ENCODE measurements around the gene KBTBD3.

Gene KBTBD3

DNA sequence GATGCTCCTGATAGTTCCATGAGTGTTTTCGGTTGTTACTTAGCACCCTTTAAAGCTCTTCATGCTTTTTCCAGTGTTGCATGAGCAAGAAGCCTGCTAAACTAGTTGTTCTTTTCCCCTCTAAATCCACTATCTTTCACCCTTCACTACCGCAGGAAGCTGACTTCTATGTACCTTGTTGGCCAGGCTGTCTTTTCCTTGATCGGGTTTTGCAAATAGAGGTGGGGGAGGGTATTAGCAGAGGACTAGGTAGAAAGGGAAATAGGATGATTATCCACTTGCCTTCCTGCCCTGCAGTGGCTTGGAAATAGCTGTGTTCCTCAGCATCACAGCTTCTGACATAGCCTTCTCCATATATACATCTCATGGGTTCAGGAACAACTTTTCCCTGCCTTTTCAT lies 24.2 kb upstream of the KBTBD3 start:
- Histone ChIP-seq H3K4me3 (ENCODE audit: low read depth, low read length) (no peak overlapping the region), H4K91ac (ENCODE audit: low read depth, low read length) (no peak overlapping the region), H2BK120ac (ENCODE audit: insufficient read depth, low read length, poor library complexity) (no peak overlapping the region), H3K4me1 (ENCODE audit: control insufficient read depth in 1 of 2, insufficient read depth in 2 of 2, low read length in 2 of 2) (no peaks in the 10 kb centered on the region), H3K27ac (ENCODE audit: low read depth, low read length) (no peak overlapping the region), H2BK5ac (ENCODE audit: low read depth, low read length, poor library complexity) (no peak overlapping the region), H2AFZ (ENCODE audit: insufficient read depth, low read length, poor library complexity) (no peak overlapping the region), H3K79me1 (ENCODE audit: low read length) (no peaks in the 10 kb centered on the region), H4K12ac (ENCODE audit: low read depth, low read length) (no peak overlapping the region), H3K9ac (ENCODE audit: low read length) (no peak overlapping the region), H3K23ac (ENCODE audit: low read length) (no peak overlapping the region), H2BK12ac (ENCODE audit: low read length) (no peak overlapping the region), H3K4me2 (ENCODE audit: low read length) (no peak overlapping the region), H3K18ac (ENCODE audit: low read length) (no peak overlapping the region), H2AK5ac (ENCODE audit: low read length) (no peak overlapping the region), H3K14ac (ENCODE audit: low read length) (no peak overlapping the region), H4K8ac (ENCODE audit: low read depth, low read length) (no peak overlapping the region), H3K27me3 (ENCODE audit: insufficient read depth, low read length) (no peaks in the 10 kb centered on the region), H3K4ac (ENCODE audit: low read depth, low read length) (no peak overlapping the region), H3K9me3 (ENCODE audit: insufficient read depth, low read depth, low read length) (peaks cover 3% of the 10 kb centered on the region), H3K79me2 (ENCODE audit: control insufficient read depth, insufficient read depth, low read length, poor library complexity) (no peaks in the 10 kb centered on the region), H3K36me3 (ENCODE audit: control insufficient read depth in 1 of 2, insufficient read depth in 2 of 2, low read length in 2 of 2) (no peaks in the 10 kb centered on the region)
- WGBS (ENCODE audit: extremely low coverage, insufficient coverage, insufficient read length) = no CpG with 5 or more reads among the region's 3 CpGs
- no peak for DNase-seq

DNA sequence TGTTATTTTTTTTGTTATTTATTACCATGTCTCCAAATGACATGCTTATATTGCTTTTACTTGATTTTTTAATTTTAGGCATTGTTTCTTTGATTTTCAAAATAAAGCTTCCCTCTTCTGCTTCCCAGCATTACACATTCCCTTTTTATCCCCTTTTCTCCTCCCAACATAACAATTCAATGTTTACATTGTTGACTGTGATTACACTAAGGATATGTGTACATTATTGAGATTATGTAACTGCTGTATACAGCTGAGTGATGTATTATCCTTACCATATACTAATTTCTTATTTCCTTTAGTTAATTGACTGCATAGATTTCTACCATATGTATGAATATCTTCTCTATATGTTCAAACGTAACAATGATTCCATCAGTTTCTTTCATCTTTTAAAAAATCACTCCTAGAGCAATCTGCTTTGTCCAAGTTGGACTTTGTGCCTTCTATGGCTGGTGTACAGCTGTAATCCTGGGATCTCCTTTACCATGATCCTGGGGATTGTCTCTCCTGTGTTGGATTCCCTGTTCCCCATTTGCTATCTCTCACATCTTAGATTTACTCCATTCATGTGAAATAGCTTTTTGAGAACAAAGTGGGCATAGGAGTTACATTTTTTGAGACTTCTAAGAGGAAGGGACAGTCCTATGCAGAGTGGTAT lies 21.9 kb upstream of the KBTBD3 start:
- H3K36me3 ChIP-seq (ENCODE audit: control insufficient read depth in 1 of 2, insufficient read depth in 2 of 2, low read length in 2 of 2) = peaks cover 1 to 4% of the 10 kb centered on the region in 2 experiments
- H2AK5ac ChIP-seq (ENCODE audit: low read length) = no peak overlapping the region
- no peak overlapping the region for H3K14ac ChIP-seq (ENCODE audit: low read length)
- no peaks in the 10 kb centered on the region for H3K27me3 ChIP-seq (ENCODE audit: insufficient read depth, low read length)
- H4K91ac ChIP-seq (ENCODE audit: low read depth, low read length) = no peak overlapping the region
- no peak overlapping the region for H3K18ac ChIP-seq (ENCODE audit: low read length)
- no peak overlapping the region for H2AFZ ChIP-seq (ENCODE audit: insufficient read depth, low read length, poor library complexity)
- H3K27ac ChIP-seq (ENCODE audit: low read depth, low read length) = no peak overlapping the region
- H2BK120ac ChIP-seq (ENCODE audit: insufficient read depth, low read length, poor library complexity) = no peak overlapping the region
- no peak overlapping the region for H2BK12ac ChIP-seq (ENCODE audit: low read length)
- H3K9me3 ChIP-seq (ENCODE audit: insufficient read depth, low read depth, low read length) = peaks cover 2% of the 10 kb centered on the region
- H3K9ac ChIP-seq (ENCODE audit: low read length) = no peak overlapping the region
- no peak for DNase-seq
- no peak overlapping the region for H3K4me2 ChIP-seq (ENCODE audit: low read length)
- no peak overlapping the region for H4K8ac ChIP-seq (ENCODE audit: low read depth, low read length)
- no peak overlapping the region for H4K12ac ChIP-seq (ENCODE audit: low read depth, low read length)
- no peak overlapping the region for H3K23ac ChIP-seq (ENCODE audit: low read length)
- no CpG with 5 or more reads among the region's 1 CpG for WGBS (ENCODE audit: extremely low coverage, insufficient coverage, insufficient read length)
- no peaks in the 10 kb centered on the region for H3K79me2 ChIP-seq (ENCODE audit: control insufficient read depth, insufficient read depth, low read length, poor library complexity)
- H3K4me1 ChIP-seq (ENCODE audit: control insufficient read depth in 1 of 2, insufficient read depth in 2 of 2, low read length in 2 of 2) = no peaks in the 10 kb centered on the region
- H2BK5ac ChIP-seq (ENCODE audit: low read depth, low read length, poor library complexity) = no peak overlapping the region
- no peak overlapping the region for H3K4ac ChIP-seq (ENCODE audit: low read depth, low read length)
- H3K4me3 ChIP-seq (ENCODE audit: low read depth, low read length) = no peak overlapping the region
- H3K79me1 ChIP-seq (ENCODE audit: low read length) = no peaks in the 10 kb centered on the region

DNA sequence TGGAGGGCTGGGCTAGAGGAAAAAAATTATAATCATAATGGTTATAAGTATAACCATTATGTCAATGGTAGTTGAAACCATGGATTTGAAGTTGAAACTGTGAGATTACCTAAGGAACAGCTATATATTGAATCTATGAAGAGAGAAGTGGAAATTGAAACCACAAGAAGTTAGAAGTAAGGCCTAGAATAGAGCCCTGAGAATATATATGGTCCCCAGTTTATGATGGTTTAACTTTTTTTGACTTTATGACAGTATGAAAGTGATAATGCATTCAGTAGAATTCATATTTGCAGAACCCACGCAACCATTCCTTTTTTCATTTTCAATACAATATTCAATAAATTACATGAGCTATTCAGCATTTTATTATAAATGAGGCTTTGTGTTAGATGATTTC lies 15.3 kb upstream of the KBTBD3 start:
- no CpG with 5 or more reads among the region's 1 CpG for WGBS (ENCODE audit: extremely low coverage, insufficient coverage, insufficient read length)
- no peak overlapping the region for H4K91ac ChIP-seq (ENCODE audit: low read depth, low read length)
- no peaks in the 10 kb centered on the region for H3K4me1 ChIP-seq (ENCODE audit: control insufficient read depth in 1 of 2, insufficient read depth in 2 of 2, low read length in 2 of 2)
- H3K27me3 ChIP-seq (ENCODE audit: insufficient read depth, low read length) = no peaks in the 10 kb centered on the region
- H3K27ac ChIP-seq (ENCODE audit: low read depth, low read length) = no peak overlapping the region
- H4K8ac ChIP-seq (ENCODE audit: low read depth, low read length) = no peak overlapping the region
- no peak overlapping the region for H2AFZ ChIP-seq (ENCODE audit: insufficient read depth, low read length, poor library complexity)
- H4K12ac ChIP-seq (ENCODE audit: low read depth, low read length) = no peak overlapping the region
- H3K4me2 ChIP-seq (ENCODE audit: low read length) = no peak overlapping the region
- H3K36me3 ChIP-seq (ENCODE audit: control insufficient read depth in 1 of 2, insufficient read depth in 2 of 2, low read length in 2 of 2) = peaks cover 4 to 5% of the 10 kb centered on the region in 2 experiments
- no peak overlapping the region for H3K14ac ChIP-seq (ENCODE audit: low read length)
- H2BK12ac ChIP-seq (ENCODE audit: low read length) = no peak overlapping the region
- H3K79me2 ChIP-seq (ENCODE audit: control insufficient read depth, insufficient read depth, low read length, poor library complexity) = no peaks in the 10 kb centered on the region
- no peak overlapping the region for H3K9ac ChIP-seq (ENCODE audit: low read length)
- no peaks in the 10 kb centered on the region for H3K79me1 ChIP-seq (ENCODE audit: low read length)
- H2BK5ac ChIP-seq (ENCODE audit: low read depth, low read length, poor library complexity) = no peak overlapping the region
- H2AK5ac ChIP-seq (ENCODE audit: low read length) = no peak overlapping the region
- DNase-seq = no peak
- no peak overlapping the region for H3K23ac ChIP-seq (ENCODE audit: low read length)
- no peak overlapping the region for H3K4ac ChIP-seq (ENCODE audit: low read depth, low read length)
- H3K4me3 ChIP-seq (ENCODE audit: low read depth, low read length) = no peak overlapping the region
- no peaks in the 10 kb centered on the region for H3K9me3 ChIP-seq (ENCODE audit: insufficient read depth, low read depth, low read length)
- H2BK120ac ChIP-seq (ENCODE audit: insufficient read depth, low read length, poor library complexity) = no peak overlapping the region
- H3K18ac ChIP-seq (ENCODE audit: low read length) = no peak overlapping the region

DNA sequence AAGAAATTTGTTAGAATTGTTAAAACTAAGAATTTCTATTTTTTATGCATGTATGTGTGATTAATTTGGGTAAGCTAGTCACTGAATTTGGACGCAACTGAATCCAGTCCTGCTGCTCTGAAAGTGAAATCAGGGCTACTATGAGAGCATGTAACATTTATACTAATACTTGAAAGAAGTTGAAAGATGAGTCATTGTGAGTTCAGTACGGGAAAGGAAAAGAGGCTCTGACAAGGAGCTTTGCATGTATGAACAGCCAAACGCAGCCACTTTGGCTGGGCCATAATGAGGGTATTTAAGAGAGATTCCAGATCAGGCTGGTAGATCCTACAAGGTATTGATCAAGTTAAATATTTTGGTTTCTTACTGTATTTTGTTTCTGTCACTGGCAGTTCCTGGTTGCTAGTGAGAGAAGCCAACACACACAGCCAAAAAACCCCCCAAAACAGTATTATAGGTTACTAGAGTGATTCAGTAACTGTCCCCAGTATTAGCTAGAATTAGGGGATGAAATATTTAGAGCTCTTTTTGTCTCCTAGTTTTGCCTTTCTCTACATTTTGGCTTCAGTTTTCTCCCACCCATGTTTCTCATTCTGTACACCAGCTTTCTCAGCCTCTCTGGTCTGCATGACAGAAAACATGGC lies 14.5 kb upstream of the KBTBD3 start:
- H3K27me3 ChIP-seq (ENCODE audit: insufficient read depth, low read length) = no peaks in the 10 kb centered on the region
- no peak overlapping the region for H2AFZ ChIP-seq (ENCODE audit: insufficient read depth, low read length, poor library complexity)
- peak in 1 of 2 donors; percentile 7 for DNase-seq
- no peak overlapping the region for H2BK12ac ChIP-seq (ENCODE audit: low read length)
- no peak overlapping the region for H3K18ac ChIP-seq (ENCODE audit: low read length)
- no peak overlapping the region for H4K91ac ChIP-seq (ENCODE audit: low read depth, low read length)
- H3K36me3 ChIP-seq (ENCODE audit: control insufficient read depth in 1 of 2, insufficient read depth in 2 of 2, low read length in 2 of 2) = peaks cover 4 to 5% of the 10 kb centered on the region in 2 experiments
- H2BK5ac ChIP-seq (ENCODE audit: low read depth, low read length, poor library complexity) = no peak overlapping the region
- no peak overlapping the region for H3K9ac ChIP-seq (ENCODE audit: low read length)
- H2BK120ac ChIP-seq (ENCODE audit: insufficient read depth, low read length, poor library complexity) = no peak overlapping the region
- no peaks in the 10 kb centered on the region for H3K79me1 ChIP-seq (ENCODE audit: low read length)
- H3K79me2 ChIP-seq (ENCODE audit: control insufficient read depth, insufficient read depth, low read length, poor library complexity) = no peaks in the 10 kb centered on the region
- no peak overlapping the region for H3K4me3 ChIP-seq (ENCODE audit: low read depth, low read length)
- H4K8ac ChIP-seq (ENCODE audit: low read depth, low read length) = no peak overlapping the region
- H3K27ac ChIP-seq (ENCODE audit: low read depth, low read length) = no peak overlapping the region
- no CpG with 5 or more reads among the region's 3 CpGs for WGBS (ENCODE audit: extremely low coverage, insufficient coverage, insufficient read length)
- no peak overlapping the region for H2AK5ac ChIP-seq (ENCODE audit: low read length)
- no peaks in the 10 kb centered on the region for H3K4me1 ChIP-seq (ENCODE audit: control insufficient read depth in 1 of 2, insufficient read depth in 2 of 2, low read length in 2 of 2)
- no peaks in the 10 kb centered on the region for H3K9me3 ChIP-seq (ENCODE audit: insufficient read depth, low read depth, low read length)
- no peak overlapping the region for H3K23ac ChIP-seq (ENCODE audit: low read length)
- H4K12ac ChIP-seq (ENCODE audit: low read depth, low read length) = no peak overlapping the region
- H3K4ac ChIP-seq (ENCODE audit: low read depth, low read length) = no peak overlapping the region
- H3K14ac ChIP-seq (ENCODE audit: low read length) = no peak overlapping the region
- H3K4me2 ChIP-seq (ENCODE audit: low read length) = no peak overlapping the region

All from trophoblast cell (in vitro differentiated cells and primary cell).